H1 (cell line): ENCODE data around the gene PTRH1. TPM values are rescaled to one million over a fixed set of nuclear protein-coding genes. Genes with fewer than 3 reads are reported as not detected.

Source experiments
- CTCF ChIA-PET: fragments of 300-600 bp; sonication (Branson Sonifier 250); formaldehyde crosslinking; loops from one replicate; lab custom pipeline; 2021; ENCODE audit not compliant: partially characterized antibody; lab: Charles Lee
- POLR2A ChIA-PET: fragments of 300-600 bp; sonication (Branson Sonifier 250); formaldehyde crosslinking; loops from one replicate; lab custom pipeline; 2021; ENCODE audit warnings: inconsistent platforms; ENCODE audit not compliant: partially characterized antibody; lab: Charles Lee
- DNase-seq, 2 experiments: peaks; one replicate each; pipeline versions ENCODE4 v3.0.0 to v3.0.0-alpha.2; 2010 to 2022; ENCODE audit warnings: low spot score in 2 of 2, low read depth in 1 of 2, mixed read lengths in 1 of 2
- FAIRE-seq: peaks from 2 replicates; lab custom pipeline; 2011; peaks lifted over from hg19 to GRCh38; lab: Jason Lieb, UNC
- H2AFZ ChIP-seq: 2 replicates; pipeline ENCODE4 v1.8.1; 2012; ENCODE audit warnings: low read length, inconsistent platforms
- H2AK5ac ChIP-seq: 2 replicates; pipeline ENCODE4 v1.6.1; 2013; ENCODE audit warnings: low read depth, low read length
- H2BK120ac ChIP-seq: replicated peaks from 2 replicates; pipeline ENCODE3; 2013; ENCODE audit warnings: low read depth, low read length, inconsistent platforms
- H2BK12ac ChIP-seq: 2 replicates; pipeline ENCODE4 v1.6.1; 2013; ENCODE audit warnings: low read depth, low read length
- H2BK15ac ChIP-seq: 2 replicates; pipeline ENCODE4 v1.6.1; 2013; ENCODE audit warnings: low read length
- H2BK20ac ChIP-seq: 2 replicates; pipeline ENCODE4 v1.6.1; 2013; ENCODE audit warnings: low read length
- H2BK5ac ChIP-seq: 2 replicates; pipeline ENCODE4 v1.6.1; 2013; ENCODE audit warnings: low read depth, low read length
- H3K14ac ChIP-seq: 2 replicates; pipeline ENCODE4 v1.6.1; 2013; ENCODE audit warnings: inconsistent platforms; ENCODE audit not compliant: insufficient read length
- H3K18ac ChIP-seq: 2 replicates; pipeline ENCODE4 v1.6.1; 2013; ENCODE audit warnings: low read length; ENCODE audit errors: extremely low read depth
- H3K23ac ChIP-seq: 2 replicates; pipeline ENCODE4 v1.6.1; 2013; ENCODE audit warnings: inconsistent platforms; ENCODE audit not compliant: insufficient read length
- H3K23me2 ChIP-seq: 2 replicates; pipeline ENCODE4 v1.6.1; 2013; ENCODE audit warnings: low read depth, low read length
- H3K27ac ChIP-seq: 2 replicates; pipeline ENCODE4 v1.6.1; 2011; ENCODE audit warnings: low read depth, low read length, inconsistent platforms
- H3K27me3 ChIP-seq, 4 experiments: replicated peaks in 1 of 4; 1 replicate in 1 of 4; 2 replicates in 3 of 4; pipeline versions ENCODE4 v1.6.1 to v1.8.1; 2011 to 2013; ENCODE audit warnings: low read length in 3 of 4, mild to moderate bottlenecking in 3 of 4, inconsistent platforms in 2 of 4, mixed read lengths in 2 of 4, moderate library complexity in 1 of 4; ENCODE audit not compliant: control insufficient read depth in 3 of 4, insufficient read depth in 3 of 4; ENCODE audit errors: extremely low read depth in 1 of 4
- H3K36me3 ChIP-seq, 4 experiments: 2 replicates each; pipeline versions ENCODE4 v1.6.1 to v1.8.1; 2011 to 2013; ENCODE audit warnings: mild to moderate bottlenecking in 4 of 4, low read length in 3 of 4, moderate library complexity in 2 of 4, control low read depth in 1 of 4, inconsistent platforms in 1 of 4; ENCODE audit not compliant: insufficient read depth in 4 of 4, control insufficient read depth in 2 of 4
- H3K4ac ChIP-seq: replicated peaks from 2 replicates; pipeline ENCODE3; 2013; ENCODE audit warnings: low read length, low read depth, mixed read lengths, inconsistent platforms; ENCODE audit not compliant: insufficient read length
- H3K4me1 ChIP-seq, 4 experiments: replicated peaks in 1 of 4; 1 replicate in 1 of 4; 2 replicates in 3 of 4; pipeline versions ENCODE4 v1.6.1 to v1.8.1; 2011 to 2013; ENCODE audit warnings: low read length in 3 of 4, inconsistent platforms in 2 of 4, mixed read lengths in 1 of 4; ENCODE audit not compliant: insufficient read depth in 4 of 4, control insufficient read depth in 3 of 4
- H3K4me2 ChIP-seq, 2 experiments: 2 replicates each; pipeline versions ENCODE4 v1.6.1 to v1.8.1; 2011 to 2013; ENCODE audit warnings: low read depth in 2 of 2, low read length in 2 of 2, control low read depth in 1 of 2, inconsistent platforms in 1 of 2, mild to moderate bottlenecking in 1 of 2; ENCODE audit not compliant: insufficient read depth in 1 of 2
- H3K4me3 ChIP-seq, 4 experiments: fragments of 200-600, 300-600 bp in 1 of 4; sonication (generic), shearing (Covaris generic), sonication (Bioruptor Twin) in 1 of 4; 2 replicates each; pipeline versions ENCODE4 v1.5.1 to v1.8.1; 2011 to 2016; ENCODE audit warnings: low read length in 4 of 4, low read depth in 3 of 4, control low read depth in 2 of 4, inconsistent platforms in 2 of 4, mild to moderate bottlenecking in 2 of 4, mixed read lengths in 1 of 4, moderate library complexity in 1 of 4; ENCODE audit not compliant: insufficient read depth in 2 of 4; ENCODE audit errors: extremely low read depth in 1 of 4
- H3K56ac ChIP-seq: replicated peaks from 2 replicates; pipeline ENCODE3; 2013; ENCODE audit warnings: low read depth, mild to moderate bottlenecking, mixed read lengths, low read length, inconsistent platforms; ENCODE audit not compliant: insufficient read length
- H3K79me1 ChIP-seq: 2 replicates; pipeline ENCODE4 v1.6.1; 2013; ENCODE audit warnings: low read depth, low read length, control low read depth
- H3K79me2 ChIP-seq, 2 experiments: 2 replicates each; pipeline versions ENCODE4 v1.6.1 to v1.8.1; 2012 to 2013; ENCODE audit warnings: low read length in 2 of 2, mild to moderate bottlenecking in 2 of 2, inconsistent platforms in 1 of 2; ENCODE audit not compliant: insufficient read depth in 2 of 2, control insufficient read depth in 1 of 2
- H3K9ac ChIP-seq, 4 experiments: replicated peaks in 1 of 4; 1 replicate in 1 of 4; 2 replicates in 3 of 4; pipeline versions ENCODE4 v1.6.1 to v1.8.1; 2011 to 2013; ENCODE audit warnings: low read depth in 3 of 4, low read length in 3 of 4, control low read depth in 2 of 4, mild to moderate bottlenecking in 2 of 4, moderate library complexity in 2 of 4, inconsistent platforms in 1 of 4; ENCODE audit errors: extremely low read depth in 1 of 4
- H3K9me3 ChIP-seq, 2 experiments: 2 replicates each; pipeline versions ENCODE4 v1.6.1 to v1.8.1; 2012 to 2013; ENCODE audit warnings: mild to moderate bottlenecking in 2 of 2, moderate library complexity in 2 of 2, control low read depth in 1 of 2, inconsistent platforms in 1 of 2, low read depth in 1 of 2, low read length in 1 of 2, mixed read lengths in 1 of 2; ENCODE audit not compliant: insufficient read depth in 2 of 2
- H4K20me1 ChIP-seq, 2 experiments: replicated peaks in 1 of 2; 2 replicates each; pipeline versions ENCODE3 to v1.8.1; 2011 to 2013; ENCODE audit warnings: inconsistent platforms in 2 of 2, low read length in 2 of 2, mild to moderate bottlenecking in 1 of 2; ENCODE audit not compliant: insufficient read depth in 2 of 2, control insufficient read depth in 1 of 2
- H4K5ac ChIP-seq: 2 replicates; pipeline ENCODE4 v1.6.1; 2013; ENCODE audit warnings: low read length, low read depth, mixed read lengths, inconsistent platforms; ENCODE audit not compliant: insufficient read length
- H4K8ac ChIP-seq: 2 replicates; pipeline ENCODE4 v1.8.0; 2013; ENCODE audit warnings: mild to moderate bottlenecking, moderate library complexity, low read length, inconsistent platforms; ENCODE audit not compliant: insufficient read depth; ENCODE audit errors: extremely low read depth
- H4K91ac ChIP-seq: replicated peaks from 2 replicates; pipeline ENCODE3; 2013; ENCODE audit warnings: low read length, mixed read lengths, inconsistent platforms; ENCODE audit not compliant: insufficient read length
- HDAC2 ChIP-seq, 2 experiments: fragments of 300-600 bp in 1 of 2; sonication (generic) in 1 of 2; IDR thresholded peaks; 2 replicates each; pipeline ENCODE4 v1.6.1; 2011 to 2012; ENCODE audit warnings: low read depth in 2 of 2, low read length in 2 of 2, mild to moderate bottlenecking in 2 of 2, moderate library complexity in 2 of 2, borderline replicate concordance in 1 of 2, inconsistent platforms in 1 of 2
- POLR2A ChIP-seq, 2 experiments: IDR thresholded peaks; 1 replicate in 1 of 2; 2 replicates in 1 of 2; pipeline ENCODE4 v1.6.1; 2011; ENCODE audit warnings: low read depth in 2 of 2, low read length in 2 of 2, mild to moderate bottlenecking in 2 of 2; ENCODE audit errors: control extremely low read depth in 1 of 2
- YY1 ChIP-seq: IDR thresholded peaks from 2 replicates; pipeline ENCODE4 v1.6.1; 2011; ENCODE audit warnings: low read depth, mild to moderate bottlenecking, low read length
- WGBS, 2 experiments: shearing (Covaris generic) in 1 of 2; methylation state at CpG; one replicate each; pipeline versions ENCODE4 v1.1.6 to v1.1.7; 2013 to 2015; ENCODE audit warnings: low lambda C conversion rate in 2 of 2, mixed read lengths in 2 of 2, inconsistent platforms in 1 of 2, low coverage in 1 of 2, missing lambda C conversion rate in 1 of 2; ENCODE audit not compliant: insufficient replicate concordance in 2 of 2, insufficient coverage in 1 of 2, insufficient read length in 1 of 2; ENCODE audit errors: extremely low coverage in 1 of 2, missing lambda C conversion rate in 1 of 2; 5-methylcytosine and 5-hydroxymethylcytosine counted together
- polyA plus RNA-seq, 7 experiments: library from polyadenylated mRNA; depleted of rRNA in 3 of 7; stranded (reverse) in 5 of 7; unstranded in 2 of 7; fragments of >200 nt in 5 of 7; fragments of 200-250 nt in 2 of 7; gene quantifications; 1 replicate in 5 of 7; 2 replicates in 1 of 7; 4 replicates in 1 of 7; pipeline versions ENCODE4 v1.2.1 to v1.2.3, GENCODE V29; 2011 to 2013; ENCODE audit warnings: missing spikeins in 2 of 7, mixed read lengths in 2 of 7
- total RNA-seq: library from RNA; stranded (reverse); fragmentation: NEBNext Ultra II Directional; extraction: Animal tissue kit (Norgen Biotek cat#: 25700); gene quantifications from 2 replicates; pipeline ENCODE4 v1.2.1, GENCODE V29; 2021

Gene PTRH1
- total and polyA plus RNA-seq, 2 of the 8 experiments (the other 6 are each of a cell fraction or from before 2014, with no cell fraction given), result 11.1 to 19.8 TPM

- H3K4me2 ChIP-seq, result peak overlapping the region in 1 of 2 experiments; percentile 98; a peak in 2 of 4 replicates
- no peak overlapping the region for H2BK5ac ChIP-seq
- H4K91ac ChIP-seq, result no peak overlapping the region
- peaks cover 0 to 4% (median 1%) of the 10 kb centered on the region in 4 experiments; a peak in 4 of 7 replicates for H3K4me1 ChIP-seq
- no peaks in the 10 kb centered on the region for H3K79me2 ChIP-seq
- no peak overlapping the region for H4K8ac ChIP-seq
- H3K79me1 ChIP-seq, result no peaks in the 10 kb centered on the region
- H3K4me3 ChIP-seq, result peak overlapping the region in 2 of 4 experiments; percentile 74 to 79; a peak in 1 of 8 replicates
- DNase-seq, result no peak
- no peak overlapping the region for H2AFZ ChIP-seq
- H3K27me3 ChIP-seq, result peaks cover 0 to 16% (median 8%) of the 10 kb centered on the region in 4 experiments; a peak in 6 of 7 replicates
- no peaks in the 10 kb centered on the region for H3K9me3 ChIP-seq
- H3K18ac ChIP-seq, result no peak overlapping the region
- H2BK20ac ChIP-seq, result no peak overlapping the region
- H3K9ac ChIP-seq, result no peak overlapping the region
- FAIRE-seq, result no peak
- H3K56ac ChIP-seq, result no peak overlapping the region
- no peak overlapping the region for H3K23ac ChIP-seq
- H2AK5ac ChIP-seq, result no peak overlapping the region
- ChIA-PET POLR2A (interaction anchor here (0.7 to 2.4 kb wide), 6 partner anchors 9 to 50 kb away, joined by 3 to 12 read pairs (median 4); partner anchors contain the start of gene CDK9), CTCF (interaction anchor here (1.2 to 2.2 kb wide), 4 partner anchors 9 to 35 kb away, joined by 3 to 11 read pairs (median 6); no protein-coding TSS in a partner anchor)
- no peak overlapping the region for H3K14ac ChIP-seq
- no peak for TF ChIP-seq YY1
- 0 out of 3 replicates have a peak, but pooled peaks of 1 of the 2 experiments have one; percentile 4 for TF ChIP-seq POLR2A (IDR thresholded peaks at IDR 0.05; ENCODE audit: control extremely low read depth in 1 of 2, low read depth in 2 of 2, low read length in 2 of 2)
- TF ChIP-seq HDAC2 (IDR thresholded peaks at IDR 0.05; ENCODE audit: borderline replicate concordance in 1 of 2, low read depth in 2 of 2, low read length in 2 of 2), result no peak
- 69% methylated on average over 7 of the region's 8 CpGs; no CpG with 5 or more reads in 1 of the 2 experiments for WGBS, 2 experiments
- H2BK120ac ChIP-seq, result no peak overlapping the region
- H3K4ac ChIP-seq, result no peak overlapping the region
- no peak overlapping the region for H3K27ac ChIP-seq
- 0 out of 2 replicates have a peak overlapping the region, but pooled peaks have one; percentile 27 for H2BK12ac ChIP-seq
- no peaks in the 10 kb centered on the region; a peak in 2 of 8 replicates for H3K36me3 ChIP-seq
- peaks cover 5 to 21% of the 10 kb centered on the region in 2 experiments for H4K20me1 ChIP-seq
- H2BK15ac ChIP-seq, result no peak overlapping the region
- H4K5ac ChIP-seq, result no peak overlapping the region
- peaks cover 13% of the 10 kb centered on the region; the same call in 1 of the 2 replicates for H3K23me2 ChIP-seq
Observed at GRCh38 chr9:127753622-127754021, 38.2 kb upstream of the PTRH1 start.
